GM23248 (cell line): Measurements from ENCODE around the gene CREM. TPM values are rescaled to one million over a fixed set of nuclear protein-coding genes. Genes with fewer than 3 reads are reported as not detected.

Experiments
- DNase-seq: peaks from one replicate; pipeline ENCODE4 v3.0.0-alpha.2; 2015
- H2AFZ ChIP-seq: fragments of 200-600 bp; sonication (generic); 2 replicates; pipeline ENCODE4 v1.6.1; 2016; ENCODE audit warnings: antibody characterized with exemption
- H3F3A ChIP-seq: fragments of 200-600 bp; sonication (generic); 2 replicates; pipeline ENCODE4 v1.6.1; 2016; ENCODE audit warnings: mild to moderate bottlenecking, antibody characterized with exemption, mixed run types; ENCODE audit not compliant: insufficient read depth
- H3K27ac ChIP-seq: fragments of 200-600 bp; sonication (generic); 2 replicates; pipeline ENCODE4 v1.5.1; 2016; ENCODE audit warnings: mild to moderate bottlenecking
- H3K27me3 ChIP-seq: fragments of 200-600 bp; sonication (generic); replicated peaks from 2 replicates; pipeline ENCODE4 v1.6.1; 2016; ENCODE audit warnings: mild to moderate bottlenecking; ENCODE audit not compliant: insufficient read depth
- H3K36me3 ChIP-seq: fragments of 200-600 bp; sonication (generic); 2 replicates; pipeline ENCODE4 v1.6.1; 2016; ENCODE audit warnings: low read depth, mild to moderate bottlenecking
- H3K4me1 ChIP-seq: fragments of 200-600 bp; sonication (generic); 2 replicates; pipeline ENCODE4 v1.6.1; 2016; ENCODE audit warnings: mild to moderate bottlenecking; ENCODE audit not compliant: insufficient read depth
- H3K4me2 ChIP-seq: fragments of 200-600 bp; sonication (generic); one replicate; pipeline ENCODE4 v1.6.1; 2016; ENCODE audit warnings: mild to moderate bottlenecking; ENCODE audit not compliant: unreplicated experiment
- H3K4me3 ChIP-seq: fragments of 200-600 bp; sonication (generic); 2 replicates; pipeline ENCODE4 v1.5.1; 2016; ENCODE audit warnings: mild to moderate bottlenecking
- H3K79me2 ChIP-seq: fragments of 200-600 bp; sonication (generic); 2 replicates; pipeline ENCODE4 v1.6.1; 2016; ENCODE audit warnings: mild to moderate bottlenecking; ENCODE audit not compliant: insufficient read depth
- H3K9ac ChIP-seq: fragments of 200-600 bp; sonication (generic); 2 replicates; pipeline ENCODE4 v1.6.1; 2016; ENCODE audit warnings: mild to moderate bottlenecking
- H3K9me2 ChIP-seq: fragments of 200-600 bp; sonication (generic); 2 replicates; pipeline ENCODE4 v1.6.1; 2016; ENCODE audit warnings: mixed run types, mild to moderate bottlenecking, moderate library complexity; ENCODE audit not compliant: insufficient read depth
- H3K9me3 ChIP-seq: fragments of 200-600 bp; sonication (generic); one replicate; pipeline ENCODE4 v1.6.1; 2017; ENCODE audit warnings: low read depth
- H4K20me1 ChIP-seq: fragments of 200-600 bp; sonication (generic); 2 replicates; pipeline ENCODE4 v1.6.0; 2016; ENCODE audit not compliant: insufficient read depth
- EZH2 ChIP-seq: fragments of 200-600 bp; sonication (generic); IDR thresholded peaks from 2 replicates; pipeline ENCODE4 v1.6.1; 2018; ENCODE audit warnings: antibody characterized with exemption, mild to moderate bottlenecking; ENCODE audit not compliant: insufficient read depth, poor library complexity, severe bottlenecking
- EZH2phosphoT487 ChIP-seq: fragments of 200-600 bp; sonication (generic); IDR thresholded peaks from 2 replicates; pipeline ENCODE4 v1.6.1; 2018; ENCODE audit warnings: antibody characterized with exemption, moderate library complexity, mild to moderate bottlenecking, low read depth; ENCODE audit not compliant: insufficient read depth
- WGBS, 2 experiments: methylation state at CpG; one replicate each; pipeline ENCODE4 v1.1.6; 2015 to 2017; ENCODE audit warnings: low lambda C conversion rate in 2 of 2, low coverage in 1 of 2; ENCODE audit errors: missing lambda C conversion rate in 2 of 2; 5-methylcytosine and 5-hydroxymethylcytosine counted together
- in situ Hi-C: fragments of 300-500 bp; cut with MboI; formaldehyde crosslinking; loops from 2 replicates; pipeline ENCODE4 v1.15.0; 2020
- polyA plus RNA-seq: library from polyadenylated mRNA; unstranded; fragments of >200 nt; fragmentation: Nextera tagmentation; extraction: Ambion mirVana; gene quantifications from 2 replicates; pipeline ENCODE4 v1.2.1, GENCODE V29; 2016
- total RNA-seq: library from RNA; depleted of rRNA; stranded (reverse); fragments of >200 nt; shearing (Covaris generic); gene quantifications from 2 replicates; pipeline ENCODE4 v1.2.3, GENCODE V29; 2014

CREM gene
- total and polyA plus RNA-seq, 2 experiments from 2014 or later: 14.9 to 32.0 TPM

GRCh38 chr10:35191523-35191922 is 64.9 kb downstream of the CREM start:
- Histone ChIP-seq H3K79me2 (no peaks in the 10 kb centered on the region), H3K4me2 (no peak overlapping the region), H2AFZ (peak overlapping the region; percentile 78), H3K36me3 (no peaks in the 10 kb centered on the region), H3K9me2 (no peaks in the 10 kb centered on the region), H3K9me3 (no peaks in the 10 kb centered on the region), H3K4me1 (peaks cover 22% of the 10 kb centered on the region), H3F3A (peaks cover 21% of the 10 kb centered on the region), H3K9ac (peak overlapping the region; percentile 36; the same call in 1 of the 2 replicates), H3K27me3 (no peaks in the 10 kb centered on the region), H3K4me3 (no peak overlapping the region), H3K27ac (peak overlapping the region; percentile 30), H4K20me1 (no peaks in the 10 kb centered on the region)
- in situ Hi-C loops: no loop called here
- WGBS, 2 experiments: 57 to 63% methylated on average over 2 of the region's 2 CpGs
- peak; percentile 59 for DNase-seq
- no peak for TF ChIP-seq EZH2phosphoT487
- no peak for TF ChIP-seq EZH2

- Histone ChIP-seq H3K9ac (no peak overlapping the region), H3K9me2 (no peaks in the 10 kb centered on the region), H3K4me1 (peaks cover 24% of the 10 kb centered on the region), H3K36me3 (no peaks in the 10 kb centered on the region), H3K9me3 (no peaks in the 10 kb centered on the region), H3K79me2 (no peaks in the 10 kb centered on the region), H2AFZ (no peak overlapping the region), H3F3A (peaks cover 31% of the 10 kb centered on the region), H3K27me3 (no peaks in the 10 kb centered on the region), H3K27ac (no peak overlapping the region), H3K4me3 (no peak overlapping the region), H3K4me2 (no peak overlapping the region), H4K20me1 (no peaks in the 10 kb centered on the region)
- no peak for TF ChIP-seq EZH2
- TF ChIP-seq EZH2phosphoT487: no peak
- DNase-seq: no peak
- WGBS, 2 experiments: 84 to 85% methylated on average over 3 of the region's 3 CpGs
- in situ Hi-C loops: no loop called here
Observed at GRCh38 chr10:35192645-35193249, 66.1 kb downstream of the CREM start.

GRCh38 chr10:35194471-35194870 is 67.8 kb downstream of the CREM start:
- Histone ChIP-seq H3K27me3 (no peaks in the 10 kb centered on the region), H3K4me2 (peak overlapping the region; percentile 92), H3K4me3 (no peak overlapping the region), H4K20me1 (no peaks in the 10 kb centered on the region), H3K9me3 (no peaks in the 10 kb centered on the region), H3F3A (peaks cover 31% of the 10 kb centered on the region), H3K79me2 (0 out of 2 replicates have a peak, but pooled peaks cover 7% of the 10 kb centered on the region), H3K4me1 (peaks cover 24% of the 10 kb centered on the region), H3K36me3 (no peaks in the 10 kb centered on the region), H3K9ac (no peak overlapping the region), H3K9me2 (no peaks in the 10 kb centered on the region), H2AFZ (no peak overlapping the region), H3K27ac (peak overlapping the region; percentile 95)
- no peak for TF ChIP-seq EZH2phosphoT487
- no peak for TF ChIP-seq EZH2
- in situ Hi-C loops: no loop called here
- peak; percentile 49 for DNase-seq

- Histone ChIP-seq H3K9me2 (no peaks in the 10 kb centered on the region), H3K9ac (peak overlapping the region; percentile 82), H3K4me1 (peaks cover 24% of the 10 kb centered on the region), H3K79me2 (0 out of 2 replicates have a peak, but pooled peaks cover 7% of the 10 kb centered on the region), H3K27ac (peak overlapping the region; percentile 95), H3K36me3 (no peaks in the 10 kb centered on the region), H4K20me1 (no peaks in the 10 kb centered on the region), H3K4me2 (peak overlapping the region; percentile 92), H3K27me3 (no peaks in the 10 kb centered on the region), H3K9me3 (no peaks in the 10 kb centered on the region), H2AFZ (peak overlapping the region; percentile 92), H3F3A (peaks cover 31% of the 10 kb centered on the region), H3K4me3 (peak overlapping the region; percentile 75)
- WGBS, 2 experiments: 83 to 90% methylated on average over 1 of the region's 1 CpG
- peak; percentile 56 for DNase-seq
- TF ChIP-seq EZH2 (no peak), EZH2phosphoT487 (no peak)
- in situ Hi-C loops: no loop called here
Observed at GRCh38 chr10:35194906-35195305, 68.3 kb downstream of the CREM start.
